Muscle layer of colon (tissue), 2 donors: ENCODE results near the gene ZNF446.
A peak's percentile ranks its signal among the peaks of the same experiment; 100 is the strongest.
"Not testable (repeated sequence)": the region's sequence is repeated elsewhere in the genome, so short reads cannot be mapped to it uniquely, and the experiment has no call there.

ENCODE experiments used
- H3K27ac ChIP-seq: one replicate; pipeline ENCODE4 v1.7.0; 2013; ENCODE audit warnings: low read depth, mild to moderate bottlenecking, low read length, moderate library complexity
- H3K27me3 ChIP-seq, 2 donors: one replicate each; pipeline ENCODE4 v1.7.0; 2013; ENCODE audit warnings: low read length in 2 of 2, mild to moderate bottlenecking in 2 of 2; ENCODE audit not compliant: insufficient read depth in 2 of 2, control insufficient read depth in 1 of 2
- H3K36me3 ChIP-seq: one replicate; pipeline ENCODE4 v1.7.0; 2013; ENCODE audit warnings: mild to moderate bottlenecking, low read length; ENCODE audit not compliant: insufficient read depth
- H3K4me1 ChIP-seq: one replicate; pipeline ENCODE4 v1.7.0; 2013; ENCODE audit warnings: mild to moderate bottlenecking, low read length; ENCODE audit not compliant: insufficient read depth
- H3K4me3 ChIP-seq, 2 donors: one replicate each; pipeline ENCODE4 v1.7.0; 2013; ENCODE audit warnings: low read length in 2 of 2, low read depth in 1 of 2, mild to moderate bottlenecking in 1 of 2, moderate library complexity in 1 of 2
- H3K9ac ChIP-seq: one replicate; pipeline ENCODE4 v1.7.0; 2013; ENCODE audit warnings: low read length
- H3K9me3 ChIP-seq: one replicate; pipeline ENCODE4 v1.7.0; 2013; ENCODE audit warnings: mild to moderate bottlenecking, low read length
- donor health status: abdominal sarcoma.
- donor health status: Adenocarcinoma of cecum.

Gene ZNF446

DNA sequence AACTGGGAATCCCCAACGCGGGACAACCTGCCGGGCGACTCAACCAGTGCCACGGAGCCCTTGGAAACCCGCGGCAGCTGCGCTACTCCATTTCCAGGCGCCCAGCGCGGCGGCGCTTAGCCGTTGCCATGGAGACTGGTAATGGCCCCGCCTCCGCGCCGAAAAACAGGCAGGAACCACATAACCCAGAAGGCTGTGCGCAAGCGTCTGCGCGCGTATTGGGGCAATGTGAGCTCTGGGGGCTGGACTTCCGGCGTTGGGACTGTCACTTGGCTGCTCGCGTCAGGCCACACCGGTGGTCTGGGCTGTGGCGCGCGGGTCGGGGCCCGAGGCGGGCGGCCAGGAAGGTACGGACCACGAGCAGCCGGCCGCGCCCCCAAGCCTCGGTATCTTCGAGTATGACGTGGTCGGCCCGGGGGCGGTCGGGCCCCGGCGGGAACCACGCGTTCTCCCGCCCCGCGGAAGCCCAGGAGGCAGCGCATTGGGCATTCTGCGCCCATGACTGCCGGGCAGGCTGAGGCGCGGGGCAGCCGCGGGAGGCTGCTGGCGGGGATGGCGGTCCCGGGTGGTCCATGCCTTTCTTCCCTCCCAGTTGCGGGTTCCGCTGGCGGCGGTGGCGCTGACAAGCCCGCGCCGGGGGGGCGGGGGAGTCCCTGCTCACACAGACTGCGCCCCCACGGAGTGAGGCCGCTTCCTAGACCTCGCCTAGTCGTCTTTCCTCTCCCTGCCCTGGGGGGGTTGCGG is 24.6 kb upstream of the ZNF446 start, which contains the start of gene ZNF324B:
Gene ZNF324B, plus strand, starts transcription at position 265 of the 744 bp plus-strand sequence. CDS start 2,080 bp downstream, outside the sequence.
- peaks cover 7% of the 10 kb centered on the region for H3K4me1 ChIP-seq
- peak within 1 kb of the TSS; percentile 76 for H3K27ac ChIP-seq
- no peaks in the 10 kb centered on the region for H3K27me3 ChIP-seq
- peak within 1 kb of the TSS; percentile 88 to 96 for H3K4me3 ChIP-seq
- H3K9ac ChIP-seq: peak within 1 kb of the TSS; percentile 27
- peaks cover 15% of the 10 kb centered on the region for H3K36me3 ChIP-seq
- H3K9me3 ChIP-seq: no peaks in the 10 kb centered on the region

DNA sequence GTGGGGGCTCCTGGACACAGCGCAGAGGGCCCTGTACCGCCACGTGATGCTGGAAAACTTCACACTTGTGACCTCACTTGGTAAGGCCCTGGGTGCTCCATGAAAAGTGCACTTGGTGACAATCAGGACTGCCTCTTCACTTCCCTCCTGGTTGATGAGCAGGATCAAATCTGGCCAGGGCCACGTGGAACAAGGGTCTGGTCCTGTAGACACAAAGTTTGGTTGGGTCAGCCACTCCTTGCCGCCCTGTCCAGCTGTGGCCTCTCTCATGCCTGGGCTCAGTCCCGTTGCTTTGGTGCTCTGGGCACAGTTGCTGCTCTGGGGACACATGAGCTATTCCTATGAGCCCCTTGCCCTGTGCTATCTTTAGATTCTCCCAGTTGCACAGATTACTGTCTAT is 22.4 kb upstream of the ZNF446 start:
- Histone ChIP-seq H3K4me1 (peaks cover 7% of the 10 kb centered on the region), H3K9me3 (no peaks in the 10 kb centered on the region), H3K4me3 (no peak overlapping the region), H3K36me3 (peaks cover 20% of the 10 kb centered on the region), H3K9ac (no peak overlapping the region), H3K27me3 (no peaks in the 10 kb centered on the region), H3K27ac (no peak overlapping the region)

DNA sequence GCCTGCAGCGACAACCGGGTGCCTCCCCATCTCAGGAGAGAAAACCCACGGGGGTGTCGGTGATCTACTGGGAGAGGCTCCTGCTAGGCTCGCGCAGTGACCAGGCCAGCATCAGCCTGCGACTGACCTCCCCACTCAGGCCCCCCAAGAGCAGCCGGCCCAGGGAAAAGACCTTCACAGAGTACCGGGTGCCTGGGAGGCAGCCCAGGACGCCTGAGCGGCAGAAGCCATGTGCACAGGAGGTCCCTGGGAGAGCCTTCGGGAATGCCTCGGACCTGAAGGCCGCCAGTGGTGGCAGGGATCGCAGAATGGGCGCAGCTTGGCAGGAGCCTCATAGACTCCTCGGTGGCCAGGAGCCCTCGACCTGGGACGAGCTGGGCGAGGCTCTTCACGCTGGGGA is 20.8 kb upstream of the ZNF446 start:
- Histone ChIP-seq H3K36me3 (peaks cover 25% of the 10 kb centered on the region), H3K4me3 (no peak overlapping the region), H3K4me1 (peaks cover 7% of the 10 kb centered on the region), H3K9me3 (no peaks in the 10 kb centered on the region), H3K27me3 (no peaks in the 10 kb centered on the region), H3K27ac (no peak overlapping the region), H3K9ac (no peak overlapping the region)

DNA sequence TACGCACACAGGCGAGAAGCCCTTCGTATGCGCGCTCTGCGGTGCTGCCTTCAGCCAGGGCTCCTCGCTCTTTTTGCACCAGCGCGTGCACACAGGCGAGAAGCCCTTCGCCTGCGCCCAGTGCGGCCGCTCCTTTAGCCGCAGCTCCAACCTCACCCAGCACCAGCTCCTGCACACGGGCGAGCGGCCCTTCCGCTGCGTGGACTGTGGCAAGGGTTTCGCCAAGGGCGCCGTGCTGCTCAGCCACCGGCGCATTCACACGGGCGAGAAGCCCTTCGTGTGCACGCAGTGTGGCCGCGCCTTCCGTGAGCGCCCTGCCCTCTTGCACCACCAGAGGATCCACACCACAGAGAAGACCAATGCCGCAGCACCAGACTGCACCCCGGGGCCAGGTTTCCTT is 20.0 kb upstream of the ZNF446 start:
- Histone ChIP-seq H3K4me1 (peaks cover under 1% of the 10 kb centered on the region), H3K27me3 (no peaks in the 10 kb centered on the region)

DNA sequence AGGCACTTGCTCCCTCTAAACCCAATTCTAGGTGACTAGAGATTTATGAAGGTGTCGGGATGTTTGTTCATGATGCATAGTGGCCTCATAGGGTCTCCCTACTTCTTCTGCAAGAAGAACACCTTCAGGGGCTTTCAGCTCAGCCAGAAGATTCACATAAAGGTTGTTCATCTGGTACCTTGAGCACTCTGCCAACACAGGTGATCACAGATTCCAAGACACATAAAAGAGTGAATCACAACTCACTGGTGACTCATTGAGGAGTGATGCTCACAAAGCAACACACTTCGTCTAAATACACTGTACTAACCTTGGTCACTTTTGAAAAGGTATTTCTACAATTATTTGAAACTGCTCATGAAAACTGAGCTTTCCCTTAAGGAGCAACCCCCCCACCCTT is 16.1 kb upstream of the ZNF446 start:
- no peak overlapping the region for H3K27ac ChIP-seq
- no peaks in the 10 kb centered on the region for H3K9me3 ChIP-seq
- H3K27me3 ChIP-seq: no peaks in the 10 kb centered on the region
- H3K36me3 ChIP-seq: peaks cover 15% of the 10 kb centered on the region
- no peaks in the 10 kb centered on the region for H3K4me1 ChIP-seq
- no peak overlapping the region for H3K9ac ChIP-seq
- H3K4me3 ChIP-seq: no peak overlapping the region

More for the DNA sequence above, 20.0 kb upstream of the ZNF446 start:
- H3K9me3 ChIP-seq: no peaks in the 10 kb centered on the region
- no peak overlapping the region for H3K9ac ChIP-seq
- H3K27ac ChIP-seq: no peak overlapping the region
- H3K36me3 ChIP-seq: peaks cover 25% of the 10 kb centered on the region
- H3K4me3 ChIP-seq: no peak overlapping the region

DNA sequence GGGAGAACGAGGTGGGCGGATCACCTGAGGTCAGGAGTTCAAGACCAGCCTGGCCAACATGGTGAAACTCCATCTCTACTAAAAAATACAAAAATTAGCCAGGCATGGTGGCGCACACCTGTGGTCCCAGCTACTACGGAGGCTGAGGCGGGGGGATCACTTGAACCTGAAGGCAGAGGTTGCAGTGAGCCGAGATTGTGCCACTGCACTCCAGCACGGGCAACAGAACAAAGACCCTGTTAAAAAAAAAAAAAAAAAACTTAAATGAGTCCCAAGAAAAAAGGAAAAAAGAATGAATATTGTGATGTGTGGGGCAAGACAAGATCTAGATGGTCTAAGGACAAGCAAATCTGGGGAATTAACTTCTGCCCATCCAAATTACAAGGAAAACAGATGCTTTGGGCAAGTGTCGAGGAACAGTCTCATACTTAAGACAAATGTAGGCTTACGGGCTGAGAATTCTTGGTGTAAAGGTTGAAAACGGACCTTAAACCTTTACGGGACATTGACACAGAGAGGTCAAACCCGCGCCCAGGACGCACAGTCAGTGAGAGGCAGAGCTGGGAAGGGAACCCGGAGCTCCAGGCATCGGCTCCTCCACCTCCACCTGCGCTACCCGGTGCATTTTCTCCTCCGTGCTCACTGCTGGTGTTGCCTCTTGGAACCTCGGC is 9.9 kb upstream of the ZNF446 start:
- H3K27ac ChIP-seq: no peak overlapping the region
- H3K4me3 ChIP-seq: peak overlapping the region; percentile 45 to 70
- H3K27me3 ChIP-seq: no peaks in the 10 kb centered on the region
- peaks cover 15% of the 10 kb centered on the region for H3K4me1 ChIP-seq
- no peak overlapping the region for H3K9ac ChIP-seq
- no peaks in the 10 kb centered on the region for H3K9me3 ChIP-seq
- peaks cover 11% of the 10 kb centered on the region for H3K36me3 ChIP-seq

DNA sequence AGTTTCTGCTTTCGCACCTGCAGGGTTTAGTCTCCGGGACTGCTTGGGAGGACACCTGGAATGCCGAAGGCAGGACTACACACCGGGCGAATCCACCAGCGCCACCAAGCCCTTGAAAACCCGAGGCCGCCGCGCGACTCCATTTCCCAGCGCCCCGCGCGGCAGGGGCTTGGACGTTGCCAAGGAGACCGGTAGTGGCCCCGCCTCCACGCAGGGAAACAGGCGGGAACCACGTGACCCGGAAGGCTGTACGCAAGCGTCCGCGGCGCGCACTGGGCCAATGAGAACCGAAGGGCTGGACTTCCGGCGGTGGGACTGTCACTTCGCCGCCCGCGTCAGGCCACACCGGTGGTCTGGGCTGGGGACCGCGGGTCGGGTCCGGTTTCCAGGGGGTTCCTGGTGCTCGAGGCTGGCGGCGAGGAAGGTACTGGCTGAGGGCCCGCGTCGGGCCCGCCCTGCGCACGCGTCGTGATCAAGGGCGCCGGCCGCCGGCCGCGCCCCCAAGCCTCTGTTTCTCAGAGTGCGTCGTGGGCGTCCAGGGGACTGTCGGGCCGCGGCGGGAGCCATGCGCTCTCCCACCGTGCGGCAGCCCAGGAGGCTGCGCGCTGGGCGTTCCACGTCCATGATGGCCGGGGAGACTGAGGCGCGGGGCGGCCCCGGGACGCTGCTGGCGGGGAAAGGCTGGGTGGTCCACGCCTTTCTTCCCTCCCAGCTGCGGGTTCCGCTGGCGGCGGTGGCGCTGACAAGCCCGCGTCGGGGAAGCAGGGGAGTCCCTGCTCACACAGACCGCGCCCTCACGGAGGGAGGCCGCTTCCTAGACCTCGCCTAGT is 9.2 kb upstream of the ZNF446 start, which contains the start of gene ZNF324:
Gene ZNF324, plus strand, starts transcription at position 321 of the 830 bp plus-strand sequence. CDS start 2,106 bp downstream, outside the sequence.
- no peaks in the 10 kb centered on the region for H3K9me3 ChIP-seq
- H3K36me3 ChIP-seq: peaks cover 14% of the 10 kb centered on the region
- peak within 1 kb of the TSS; percentile 70 to 81 for H3K4me3 ChIP-seq
- no peaks in the 10 kb centered on the region for H3K27me3 ChIP-seq
- peaks cover 15% of the 10 kb centered on the region for H3K4me1 ChIP-seq
- peak within 1 kb of the TSS; percentile 33 for H3K9ac ChIP-seq
- peak within 1 kb of the TSS; percentile 84 for H3K27ac ChIP-seq

DNA sequence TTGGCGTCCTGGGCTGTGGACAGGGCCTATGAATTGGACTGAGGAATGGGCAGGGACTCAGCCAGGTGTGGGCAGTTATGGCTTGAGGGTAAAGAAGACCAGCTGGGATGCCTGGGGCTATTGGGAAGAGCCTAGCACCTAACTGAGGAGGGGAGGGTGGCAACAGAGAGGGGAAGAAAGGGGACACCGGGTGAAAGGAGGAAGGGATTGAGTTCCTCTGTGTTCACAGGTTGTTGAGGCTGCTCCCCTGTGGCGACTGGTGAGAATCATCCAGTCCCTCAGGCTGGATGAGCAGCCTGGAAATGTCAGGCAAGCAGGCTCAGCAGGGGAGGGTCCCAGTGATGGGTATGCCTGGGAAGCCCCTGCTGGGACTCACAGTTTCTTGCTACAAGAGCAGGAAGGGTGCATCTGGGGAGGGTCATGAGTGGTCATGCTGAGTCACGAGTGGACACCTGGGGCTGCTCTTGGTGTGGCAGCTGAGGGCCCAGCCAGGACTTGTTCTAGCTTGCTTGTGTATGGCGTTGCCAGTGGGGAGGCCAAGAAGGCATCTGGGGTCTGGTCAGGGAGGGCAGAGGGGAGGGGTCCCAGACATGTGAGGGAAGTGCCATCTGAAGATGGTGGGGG is 7.8 kb upstream of the ZNF446 start:
- Histone ChIP-seq H3K27me3 (no peaks in the 10 kb centered on the region), H3K9ac (no peak overlapping the region), H3K4me1 (peaks cover 15% of the 10 kb centered on the region), H3K36me3 (peaks cover 26% of the 10 kb centered on the region), H3K27ac (no peak overlapping the region), H3K4me3 (peak overlapping the region in 1 of 2 donors; percentile 70), H3K9me3 (no peaks in the 10 kb centered on the region)

DNA sequence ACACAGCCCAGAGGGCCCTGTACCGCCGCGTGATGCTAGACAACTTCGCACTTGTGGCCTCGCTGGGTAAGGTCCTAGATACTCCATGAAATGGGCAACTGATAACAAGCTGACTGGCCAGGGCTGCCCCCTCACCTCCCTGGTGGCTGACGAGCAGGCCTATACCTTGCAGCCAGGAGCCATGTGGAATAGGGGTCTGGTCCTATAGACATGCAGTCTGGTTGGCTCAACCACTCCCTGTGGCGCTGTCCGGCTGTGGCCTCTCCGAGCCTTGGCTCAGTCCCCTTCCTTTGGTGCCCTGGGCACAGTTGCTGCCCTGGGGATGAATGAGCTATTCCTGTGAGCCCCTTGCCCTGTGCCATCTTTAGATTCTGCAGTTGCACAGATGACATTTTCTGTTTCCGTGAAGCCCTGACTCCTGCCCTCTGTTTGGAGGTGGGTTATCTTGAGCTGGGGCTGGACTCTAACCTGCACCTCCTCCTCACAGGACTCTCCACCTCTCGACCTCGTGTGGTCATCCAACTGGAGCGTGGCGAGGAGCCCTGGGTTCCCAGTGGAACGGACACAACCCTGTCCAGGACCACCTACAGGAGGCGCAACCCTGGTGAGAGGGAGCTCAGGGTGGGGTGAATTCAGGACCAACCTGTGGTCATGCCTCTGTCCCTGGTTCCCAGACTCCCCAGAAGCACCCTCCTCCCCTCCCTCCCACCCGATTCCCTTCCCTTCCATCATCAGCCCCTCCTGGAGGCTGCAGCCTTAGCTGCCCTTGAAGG is 6.7 kb upstream of the ZNF446 start:
- Histone ChIP-seq H3K27ac (no peak overlapping the region), H3K27me3 (no peaks in the 10 kb centered on the region), H3K4me1 (peaks cover 15% of the 10 kb centered on the region), H3K9me3 (no peaks in the 10 kb centered on the region), H3K36me3 (peaks cover 26% of the 10 kb centered on the region), H3K4me3 (no peak overlapping the region), H3K9ac (no peak overlapping the region)

DNA sequence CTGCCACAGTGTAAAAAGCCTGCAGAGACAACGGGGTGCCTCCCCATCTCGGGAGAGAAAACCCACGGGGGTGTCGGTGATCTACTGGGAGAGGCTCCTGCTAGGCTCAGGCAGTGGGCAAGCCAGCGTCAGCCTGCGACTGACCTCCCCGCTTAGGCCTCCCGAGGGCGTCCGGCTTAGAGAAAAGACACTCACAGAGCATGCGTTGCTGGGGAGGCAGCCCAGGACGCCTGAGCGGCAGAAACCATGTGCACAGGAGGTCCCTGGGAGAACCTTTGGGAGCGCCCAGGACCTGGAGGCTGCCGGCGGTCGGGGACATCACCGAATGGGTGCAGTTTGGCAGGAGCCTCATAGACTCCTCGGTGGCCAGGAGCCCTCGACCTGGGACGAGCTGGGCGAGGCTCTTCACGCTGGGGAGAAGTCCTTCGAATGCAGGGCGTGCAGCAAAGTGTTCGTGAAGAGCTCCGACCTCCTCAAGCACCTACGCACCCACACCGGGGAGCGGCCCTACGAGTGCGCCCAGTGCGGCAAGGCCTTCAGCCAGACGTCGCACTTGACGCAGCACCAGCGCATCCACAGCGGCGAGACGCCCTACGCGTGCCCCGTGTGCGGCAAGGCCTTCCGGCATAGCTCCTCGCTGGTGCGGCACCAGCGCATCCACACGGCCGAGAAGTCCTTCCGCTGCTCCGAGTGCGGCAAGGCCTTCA is 5.2 kb upstream of the ZNF446 start:
- H3K9ac ChIP-seq, H3K4me3 ChIP-seq, H3K27ac ChIP-seq, H3K27me3 ChIP-seq, H3K9me3 ChIP-seq: not testable (repeated sequence)
- Histone ChIP-seq H3K36me3 (peaks cover 26% of the 10 kb centered on the region), H3K4me1 (peaks cover 23% of the 10 kb centered on the region)
